NB4 (cell line): ENCODE results near the gene CERS1.

Source experiments
- DNase-seq: peaks from one replicate; pipeline ENCODE4 v3.0.0; 2010; ENCODE audit warnings: low read depth
- H3K4me3 ChIP-seq: one replicate; pipeline ENCODE4 v1.5.1; 2011; ENCODE audit warnings: mild to moderate bottlenecking, low read depth, low read length, moderate library complexity
- MYC ChIP-seq: IDR thresholded peaks from 2 replicates; pipeline ENCODE4 v1.6.1; 2011; ENCODE audit warnings: low read depth, low read length
- POLR2A ChIP-seq: IDR thresholded peaks from 2 replicates; pipeline ENCODE4 v1.6.1; 2011; ENCODE audit warnings: mild to moderate bottlenecking; ENCODE audit not compliant: insufficient read length; ENCODE audit errors: extremely low read depth
- TF ChIP-seq, protein P1 (sequence below): IDR thresholded peaks from 2 replicates; pipeline ENCODE4 v1.6.1; 2011; ENCODE audit warnings: low read depth, low read length
- TF ChIP-seq, protein P2 (sequence below): IDR thresholded peaks from one replicate; pipeline ENCODE4 v1.5.1; 2012; ENCODE audit warnings: low read depth, low read length

CERS1 gene

DNA sequence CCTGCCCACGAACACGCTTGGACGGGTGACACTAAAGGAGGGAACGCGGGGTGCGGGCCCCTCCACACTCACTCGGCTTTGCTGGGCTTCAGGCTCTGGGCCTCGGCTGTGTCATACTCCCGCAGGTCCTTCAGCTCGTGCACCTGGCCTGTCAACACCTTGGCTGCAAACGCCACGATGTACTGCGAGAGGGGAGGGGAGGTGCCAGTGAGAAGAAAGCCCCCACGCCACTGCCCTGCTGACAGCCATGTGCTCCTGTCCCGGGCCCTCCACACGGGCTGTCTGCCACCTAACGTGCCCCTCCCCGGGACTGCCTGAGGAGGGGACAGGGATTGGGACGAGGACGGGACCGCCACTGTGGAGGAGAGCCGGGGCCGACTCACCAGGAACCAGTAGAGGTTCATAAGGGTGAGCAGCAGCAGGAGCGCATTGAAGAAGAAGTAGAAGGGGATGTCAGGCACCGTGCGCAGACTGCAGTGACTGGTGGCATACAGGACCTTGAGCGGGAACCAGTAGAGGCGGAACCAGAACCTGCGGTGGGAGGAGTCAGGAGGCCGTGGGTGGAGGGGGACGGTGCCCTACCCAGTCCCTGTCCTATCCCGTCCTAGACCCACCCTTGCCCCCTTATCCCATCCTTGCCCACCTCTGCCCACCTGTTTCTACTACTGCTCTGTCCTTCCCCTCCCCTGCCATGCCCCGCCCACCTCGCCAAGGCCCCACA lies 16.9 kb downstream of the CERS1 start:
- no peak for DNase-seq
- H3K4me3 ChIP-seq = no peak overlapping the region
- TF ChIP-seq, protein P1, sequence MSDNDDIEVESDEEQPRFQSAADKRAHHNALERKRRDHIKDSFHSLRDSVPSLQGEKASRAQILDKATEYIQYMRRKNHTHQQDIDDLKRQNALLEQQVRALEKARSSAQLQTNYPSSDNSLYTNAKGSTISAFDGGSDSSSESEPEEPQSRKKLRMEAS = no peak
- no peak for TF ChIP-seq POLR2A
- TF ChIP-seq, protein P2, sequence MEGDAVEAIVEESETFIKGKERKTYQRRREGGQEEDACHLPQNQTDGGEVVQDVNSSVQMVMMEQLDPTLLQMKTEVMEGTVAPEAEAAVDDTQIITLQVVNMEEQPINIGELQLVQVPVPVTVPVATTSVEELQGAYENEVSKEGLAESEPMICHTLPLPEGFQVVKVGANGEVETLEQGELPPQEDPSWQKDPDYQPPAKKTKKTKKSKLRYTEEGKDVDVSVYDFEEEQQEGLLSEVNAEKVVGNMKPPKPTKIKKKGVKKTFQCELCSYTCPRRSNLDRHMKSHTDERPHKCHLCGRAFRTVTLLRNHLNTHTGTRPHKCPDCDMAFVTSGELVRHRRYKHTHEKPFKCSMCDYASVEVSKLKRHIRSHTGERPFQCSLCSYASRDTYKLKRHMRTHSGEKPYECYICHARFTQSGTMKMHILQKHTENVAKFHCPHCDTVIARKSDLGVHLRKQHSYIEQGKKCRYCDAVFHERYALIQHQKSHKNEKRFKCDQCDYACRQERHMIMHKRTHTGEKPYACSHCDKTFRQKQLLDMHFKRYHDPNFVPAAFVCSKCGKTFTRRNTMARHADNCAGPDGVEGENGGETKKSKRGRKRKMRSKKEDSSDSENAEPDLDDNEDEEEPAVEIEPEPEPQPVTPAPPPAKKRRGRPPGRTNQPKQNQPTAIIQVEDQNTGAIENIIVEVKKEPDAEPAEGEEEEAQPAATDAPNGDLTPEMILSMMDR = no peak
- no peak for TF ChIP-seq MYC

DNA sequence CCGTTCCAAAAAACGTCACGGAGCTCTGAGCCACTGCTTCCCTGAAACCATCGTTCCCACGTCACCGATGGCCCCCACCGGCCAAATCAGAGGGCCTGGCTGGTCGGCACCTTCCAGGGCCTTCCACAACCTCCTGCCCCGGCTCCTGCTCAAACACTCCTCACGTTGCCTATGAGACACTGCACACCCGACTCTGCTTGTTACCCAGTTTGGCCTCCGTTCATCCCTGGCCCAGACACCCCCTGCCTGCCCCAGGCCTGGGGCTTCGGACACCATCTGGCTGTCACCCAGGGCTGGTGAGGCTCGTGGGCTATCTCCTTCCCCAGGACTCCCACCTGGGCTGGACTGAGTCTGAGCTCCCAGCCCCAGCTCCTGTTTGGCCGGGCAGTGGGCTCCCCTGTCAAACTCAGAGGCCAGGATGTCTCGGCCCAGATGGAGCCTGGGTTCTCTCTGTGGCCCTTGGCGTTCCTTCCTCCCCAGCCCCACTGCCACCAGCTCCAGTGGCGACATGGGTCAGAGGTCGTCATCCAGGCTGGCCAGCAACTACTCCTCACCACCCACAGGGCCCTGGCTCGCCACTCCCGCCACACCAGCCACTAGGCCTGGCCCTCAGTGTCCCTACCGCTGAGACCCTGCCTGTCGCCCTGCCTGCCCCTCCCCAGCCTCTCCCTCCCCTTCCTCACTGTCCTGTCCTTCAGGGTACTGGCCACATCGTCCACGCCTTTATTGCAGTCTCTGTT lies 17.7 kb downstream of the CERS1 start:
- TF ChIP-seq, protein P2 = no peak
- TF ChIP-seq, protein P1 = no peak
- no peak for TF ChIP-seq MYC
- TF ChIP-seq POLR2A = no peak
- DNase-seq = no peak
- no peak overlapping the region for H3K4me3 ChIP-seq

DNA sequence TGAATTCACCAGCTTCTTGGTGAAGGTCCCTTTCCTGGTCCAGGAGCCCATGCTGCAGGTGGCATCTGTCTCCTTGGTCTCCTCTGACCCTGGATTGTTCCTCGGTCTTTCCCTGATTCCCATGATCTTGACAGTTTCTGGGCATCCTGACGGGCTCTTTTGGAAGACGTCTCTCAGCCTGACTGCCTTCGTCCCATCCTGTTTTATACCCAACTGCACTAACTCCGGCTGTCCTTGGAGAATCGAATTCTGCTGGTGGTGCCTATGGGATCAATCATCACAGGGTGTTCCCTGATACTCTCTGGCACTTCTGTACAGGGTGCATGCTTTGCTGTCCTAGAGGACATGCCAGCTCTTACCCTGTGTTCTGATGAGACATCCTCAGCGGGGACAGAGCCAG lies 19.1 kb downstream of the CERS1 start:
- no peak for DNase-seq
- no peak overlapping the region for H3K4me3 ChIP-seq
- TF ChIP-seq POLR2A (no peak), MYC (no peak)
- TF ChIP-seq, protein P1 = no peak
- TF ChIP-seq, protein P2 = no peak

DNA sequence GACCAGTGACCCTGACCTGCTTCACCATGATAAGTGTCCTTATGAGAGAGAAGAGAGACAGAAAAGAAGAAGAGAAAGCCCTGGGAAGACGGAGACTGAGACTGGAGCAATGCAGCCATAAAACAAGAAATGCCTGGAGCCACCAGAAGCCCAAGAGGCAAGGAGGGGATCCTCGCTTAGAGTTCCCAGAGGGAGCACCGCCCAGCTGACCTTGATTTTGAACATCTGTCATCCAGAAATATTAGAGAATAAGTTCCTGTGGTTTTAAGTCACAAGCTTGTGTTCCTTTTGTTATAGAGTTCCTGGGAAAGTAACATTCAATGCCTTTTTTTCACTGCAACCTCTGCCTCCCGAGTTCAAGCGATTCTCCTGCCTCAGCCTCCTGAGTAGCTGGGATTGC lies 20.2 kb downstream of the CERS1 start:
- TF ChIP-seq, protein P1 = no peak
- TF ChIP-seq MYC (no peak), POLR2A (no peak)
- TF ChIP-seq, protein P2 = no peak

DNA sequence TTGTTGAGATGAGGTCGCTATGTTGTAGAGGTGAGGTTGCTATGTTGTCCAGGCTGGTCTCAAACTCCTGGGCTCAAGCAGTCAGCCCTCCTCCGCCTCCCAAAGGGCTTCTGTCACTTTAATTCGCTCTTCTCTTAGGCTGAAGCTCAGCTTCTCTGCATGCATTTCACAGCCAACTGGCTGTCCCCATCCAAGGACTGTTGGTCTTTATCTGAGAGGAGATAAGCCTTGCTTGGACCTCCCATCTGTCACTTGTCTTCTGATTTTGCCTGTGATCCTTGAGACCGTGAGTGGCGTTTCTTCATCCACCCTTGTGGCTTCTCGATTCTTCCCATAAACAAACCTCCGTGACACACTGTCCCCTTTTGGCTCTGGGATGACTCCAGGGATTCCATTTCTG lies 24.4 kb downstream of the CERS1 start:
- DNase-seq = no peak
- no peak for TF ChIP-seq POLR2A
- no peak for TF ChIP-seq MYC
- TF ChIP-seq, protein P1 = no peak
- TF ChIP-seq, protein P2 = no peak
- H3K4me3 ChIP-seq = no peak overlapping the region

More for the DNA sequence above, 20.2 kb downstream of the CERS1 start:
- H3K4me3 ChIP-seq = no peak overlapping the region
- DNase-seq = no peak
